ENCODE data around the gene SLC29A1.

DNA sequence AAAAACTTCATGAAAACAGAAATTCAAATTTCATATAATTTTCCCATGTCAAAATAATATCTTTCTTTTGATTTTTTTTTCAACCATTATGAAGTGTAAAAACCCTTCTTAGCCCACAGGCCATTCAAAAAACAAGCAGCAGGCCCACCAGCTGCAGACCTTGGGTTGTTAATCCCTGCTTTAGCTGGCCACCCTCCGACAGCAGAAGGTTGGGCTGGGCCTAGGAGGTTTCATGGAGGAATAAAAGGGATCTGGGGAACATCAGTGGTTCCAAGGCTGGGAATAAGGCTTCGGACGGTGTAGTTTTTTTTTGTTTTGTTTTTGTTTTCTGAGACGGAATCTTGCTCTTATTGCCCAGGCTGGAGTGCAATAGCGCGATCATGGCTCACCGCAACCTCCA lies 19.9 kb downstream of the SLC29A1 start:
- TF ChIP-seq CTCF (IDR thresholded peaks at IDR 0.05) (no peak), POLR2A (IDR thresholded peaks at IDR 0.05) (no peak)
